GM06990 (cell line): ENCODE results near the gene USP17L25.
"Not testable (repeated sequence)": the region's sequence is repeated elsewhere in the genome, so short reads cannot be mapped to it uniquely, and the experiment has no call there.

Experiments
- DNase-seq: peaks from one replicate; pipeline ENCODE4 v3.0.0-alpha.2; 2011; ENCODE audit not compliant: insufficient read length; ENCODE audit errors: extremely low read depth
- H3K27me3 ChIP-seq: replicated peaks from 2 replicates; pipeline ENCODE4 v1.6.0; 2011; ENCODE audit warnings: low read length; ENCODE audit not compliant: control insufficient read depth, insufficient read depth
- H3K36me3 ChIP-seq: 2 replicates; pipeline ENCODE4 v1.5.1; 2011; ENCODE audit warnings: low read length; ENCODE audit not compliant: control insufficient read depth, insufficient read depth
- H3K4me3 ChIP-seq: replicated peaks from 2 replicates; pipeline ENCODE4 v1.5.1; 2011; ENCODE audit warnings: low read depth, mild to moderate bottlenecking, control low read depth, low read length

The USP17L25 gene

DNA sequence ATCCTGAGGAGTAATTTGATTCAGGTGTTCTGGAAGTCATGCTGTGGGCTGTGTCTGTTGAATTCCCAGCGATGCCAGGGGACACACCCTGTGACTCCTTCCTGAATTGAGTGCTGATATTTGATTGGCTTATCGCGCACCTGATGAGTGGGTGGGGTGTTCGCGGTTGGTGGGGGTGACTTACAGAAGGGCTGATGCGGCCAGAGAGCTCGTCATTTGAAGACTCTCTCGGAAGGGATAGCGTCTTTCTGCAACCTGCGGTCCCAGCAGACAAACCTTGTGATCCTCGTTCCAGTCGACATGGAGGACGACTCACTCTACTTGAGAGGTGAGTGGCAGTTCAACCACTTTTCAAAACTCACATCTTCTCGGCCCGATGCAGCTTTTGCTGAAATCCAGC is at the start of gene USP17L25:
USP17L25 (plus strand) TSS at position 301 of the 400 bp plus-strand sequence; CDS start at position 301, 0 bp downstream.
- not testable (repeated sequence) for DNase-seq, H3K36me3 ChIP-seq, H3K27me3 ChIP-seq, H3K4me3 ChIP-seq

DNA sequence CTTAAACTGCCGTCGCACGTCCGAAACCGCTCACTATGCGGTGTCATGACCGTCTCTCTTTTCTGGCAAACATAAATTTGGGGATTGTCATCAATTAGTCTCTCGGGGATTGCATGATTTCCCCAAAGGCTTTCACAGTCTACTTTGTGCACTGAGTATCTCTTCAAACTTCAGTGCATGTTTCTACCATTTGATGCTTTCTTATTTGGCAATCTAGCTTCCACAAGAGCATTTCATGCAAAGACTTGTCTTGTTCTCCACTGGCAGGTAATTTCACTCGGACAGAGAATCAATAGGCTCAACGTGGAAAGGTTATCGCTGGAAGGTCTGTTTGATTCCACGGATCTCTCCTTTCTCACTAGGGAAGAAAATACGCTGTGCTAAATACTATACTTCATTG is 5.5 kb upstream of the USP17L25 start:
- DNase-seq, H3K36me3 ChIP-seq, H3K27me3 ChIP-seq, H3K4me3 ChIP-seq: not testable (repeated sequence)

DNA sequence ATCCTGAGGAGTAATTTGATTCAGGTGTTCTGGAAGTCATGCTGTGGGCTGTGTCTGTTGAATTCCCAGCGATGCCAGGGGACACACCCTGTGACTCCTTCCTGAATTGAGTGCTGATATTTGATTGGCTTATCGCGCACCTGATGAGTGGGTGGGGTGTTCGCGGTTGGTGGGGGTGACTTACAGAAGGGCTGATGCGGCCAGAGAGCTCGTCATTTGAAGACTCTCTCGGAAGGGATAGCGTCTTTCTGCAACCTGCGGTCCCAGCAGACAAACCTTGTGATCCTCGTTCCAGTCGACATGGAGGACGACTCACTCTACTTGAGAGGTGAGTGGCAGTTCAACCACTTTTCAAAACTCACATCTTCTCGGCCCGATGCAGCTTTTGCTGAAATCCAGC is 4.8 kb upstream of the USP17L25 start, which contains the start of gene USP17L24:
USP17L24 (plus strand) TSS at position 301 of the 400 bp plus-strand sequence; CDS start at position 301, 0 bp downstream.
- H3K27me3 ChIP-seq: not testable (repeated sequence)

DNA sequence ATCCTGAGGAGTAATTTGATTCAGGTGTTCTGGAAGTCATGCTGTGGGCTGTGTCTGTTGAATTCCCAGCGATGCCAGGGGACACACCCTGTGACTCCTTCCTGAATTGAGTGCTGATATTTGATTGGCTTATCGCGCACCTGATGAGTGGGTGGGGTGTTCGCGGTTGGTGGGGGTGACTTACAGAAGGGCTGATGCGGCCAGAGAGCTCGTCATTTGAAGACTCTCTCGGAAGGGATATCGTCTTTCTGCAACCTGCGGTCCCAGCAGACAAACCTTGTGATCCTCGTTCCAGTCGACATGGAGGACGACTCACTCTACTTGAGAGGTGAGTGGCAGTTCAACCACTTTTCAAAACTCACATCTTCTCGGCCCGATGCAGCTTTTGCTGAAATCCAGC is 4.6 kb downstream of the USP17L25 start, which contains the start of gene USP17L26:
USP17L26 (plus strand) TSS at position 301 of the 400 bp plus-strand sequence; CDS start at position 301, 0 bp downstream.
- not testable (repeated sequence) for H3K36me3 ChIP-seq, H3K4me3 ChIP-seq, DNase-seq, H3K27me3 ChIP-seq

More for the DNA sequence above, 4.8 kb upstream of the USP17L25 start, which contains the start of gene USP17L24:
- not testable (repeated sequence) for H3K4me3 ChIP-seq, DNase-seq, H3K36me3 ChIP-seq

- not testable (repeated sequence) for H3K36me3 ChIP-seq, DNase-seq, H3K4me3 ChIP-seq, H3K27me3 ChIP-seq
Measured at GRCh38 chr4:9339103-9339502, 9.4 kb downstream of the USP17L25 start, which contains the start of gene USP17L5. TSS of gene USP17L5 (plus strand) at chr4:9339403. CDS start at chr4:9339403, 0 bp downstream.

DNA sequence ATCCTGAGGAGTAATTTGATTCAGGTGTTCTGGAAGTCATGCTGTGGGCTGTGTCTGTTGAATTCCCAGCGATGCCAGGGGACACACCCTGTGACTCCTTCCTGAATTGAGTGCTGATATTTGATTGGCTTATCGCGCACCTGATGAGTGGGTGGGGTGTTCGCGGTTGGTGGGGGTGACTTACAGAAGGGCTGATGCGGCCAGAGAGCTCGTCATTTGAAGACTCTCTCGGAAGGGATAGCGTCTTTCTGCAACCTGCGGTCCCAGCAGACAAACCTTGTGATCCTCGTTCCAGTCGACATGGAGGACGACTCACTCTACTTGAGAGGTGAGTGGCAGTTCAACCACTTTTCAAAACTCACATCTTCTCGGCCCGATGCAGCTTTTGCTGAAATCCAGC is 14.1 kb downstream of the USP17L25 start, which contains the start of gene USP17L27:
USP17L27 (plus strand) TSS at position 301 of the 400 bp plus-strand sequence; CDS start at position 301, 0 bp downstream.
- not testable (repeated sequence) for DNase-seq, H3K27me3 ChIP-seq, H3K4me3 ChIP-seq, H3K36me3 ChIP-seq

DNA sequence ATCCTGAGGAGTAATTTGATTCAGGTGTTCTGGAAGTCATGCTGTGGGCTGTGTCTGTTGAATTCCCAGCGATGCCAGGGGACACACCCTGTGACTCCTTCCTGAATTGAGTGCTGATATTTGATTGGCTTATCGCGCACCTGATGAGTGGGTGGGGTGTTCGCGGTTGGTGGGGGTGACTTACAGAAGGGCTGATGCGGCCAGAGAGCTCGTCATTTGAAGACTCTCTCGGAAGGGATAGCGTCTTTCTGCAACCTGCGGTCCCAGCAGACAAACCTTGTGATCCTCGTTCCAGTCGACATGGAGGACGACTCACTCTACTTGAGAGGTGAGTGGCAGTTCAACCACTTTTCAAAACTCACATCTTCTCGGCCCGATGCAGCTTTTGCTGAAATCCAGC is 18.9 kb downstream of the USP17L25 start, which contains the start of gene USP17L28:
USP17L28 (plus strand) TSS at position 301 of the 400 bp plus-strand sequence; CDS start at position 301, 0 bp downstream.
- not testable (repeated sequence) for H3K27me3 ChIP-seq, DNase-seq, H3K36me3 ChIP-seq, H3K4me3 ChIP-seq

- H3K36me3 ChIP-seq, H3K4me3 ChIP-seq, DNase-seq, H3K27me3 ChIP-seq: not testable (repeated sequence)
Measured at GRCh38 chr4:9350866-9351265, 21.2 kb downstream of the USP17L25 start.

- not testable (repeated sequence) for H3K36me3 ChIP-seq, H3K27me3 ChIP-seq, H3K4me3 ChIP-seq, DNase-seq
Measured at GRCh38 chr4:9353338-9353737, 23.6 kb downstream of the USP17L25 start, which contains the start of gene USP17L29. TSS of gene USP17L29 (plus strand) at chr4:9353638. CDS start at chr4:9353638, 0 bp downstream.

DNA sequence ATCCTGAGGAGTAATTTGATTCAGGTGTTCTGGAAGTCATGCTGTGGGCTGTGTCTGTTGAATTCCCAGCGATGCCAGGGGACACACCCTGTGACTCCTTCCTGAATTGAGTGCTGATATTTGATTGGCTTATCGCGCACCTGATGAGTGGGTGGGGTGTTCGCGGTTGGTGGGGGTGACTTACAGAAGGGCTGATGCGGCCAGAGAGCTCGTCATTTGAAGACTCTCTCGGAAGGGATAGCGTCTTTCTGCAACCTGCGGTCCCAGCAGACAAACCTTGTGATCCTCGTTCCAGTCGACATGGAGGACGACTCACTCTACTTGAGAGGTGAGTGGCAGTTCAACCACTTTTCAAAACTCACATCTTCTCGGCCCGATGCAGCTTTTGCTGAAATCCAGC is 33.1 kb downstream of the USP17L25 start, which contains the start of gene USP17L30:
USP17L30 (plus strand) TSS at position 301 of the 400 bp plus-strand sequence; CDS start at position 301, 0 bp downstream.
- not testable (repeated sequence) for DNase-seq, H3K36me3 ChIP-seq, H3K4me3 ChIP-seq, H3K27me3 ChIP-seq

- not testable (repeated sequence) for H3K27me3 ChIP-seq, DNase-seq, H3K36me3 ChIP-seq, H3K4me3 ChIP-seq
Measured at GRCh38 chr4:9379881-9380280, 50.2 kb downstream of the USP17L25 start.
